ENCODE data around the gene KCNT1.

- TF ChIP-seq CTCF (IDR thresholded peaks at IDR 0.05) (no peak), POLR2A (IDR thresholded peaks at IDR 0.05) (no peak)
Measured at GRCh38 chr9:135695036-135695435, 6.9 kb upstream of the KCNT1 start.

Data from esophagus squamous epithelium (tissue), 4 donors.